NCI-H2107 treated with DMSO at 0.1 percent for 48 hours (cell line): Measurements from ENCODE around the gene SHISA2.
A peak's percentile ranks its signal among the peaks of the same experiment; 100 is the strongest.
"Not testable (repeated sequence)": the region's sequence is repeated elsewhere in the genome, so short reads cannot be mapped to it uniquely, and the experiment has no call there.

ENCODE experiments used
- DNase-seq: peaks from one replicate; lab custom pipeline; 2025; ENCODE audit not compliant: unreplicated experiment; lab: John Stamatoyannopoulos, UW

SHISA2 gene

DNA sequence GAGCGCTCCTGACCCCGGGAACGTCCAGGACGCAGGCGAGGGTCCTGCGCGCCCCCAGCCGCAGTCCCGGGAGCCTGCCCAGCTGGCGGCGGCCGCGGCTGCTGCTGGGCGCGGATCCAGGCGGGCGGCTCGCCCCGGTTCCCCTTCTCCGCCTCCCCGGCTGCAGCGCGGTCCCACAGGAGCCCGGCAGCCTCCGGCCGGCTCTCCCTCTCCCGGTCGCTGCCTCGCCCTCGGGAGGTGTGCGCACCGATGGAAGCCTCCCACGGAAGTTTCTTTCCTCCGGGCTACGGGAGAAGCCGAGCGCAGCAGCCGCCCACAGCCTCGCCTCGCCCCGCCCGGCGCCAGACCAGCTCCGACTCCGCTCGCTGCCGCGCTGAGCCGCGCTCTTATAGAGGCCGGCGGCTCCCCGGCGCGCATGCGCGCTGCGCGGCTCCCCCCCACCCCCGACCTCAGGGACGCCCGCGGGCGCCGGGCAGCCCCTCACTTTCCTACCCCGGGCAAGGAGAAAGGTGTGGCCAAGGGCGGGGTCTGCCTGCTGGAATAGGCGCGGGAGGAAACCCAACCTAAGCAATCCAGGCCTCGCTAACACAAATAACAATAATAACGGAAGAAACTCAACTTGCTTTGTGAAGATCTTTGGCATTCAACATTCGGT lies at the start of gene SHISA2:
SHISA2 (minus strand) TSS at position 360 of the 655 bp plus-strand sequence. CDS start 1,041 bp downstream, outside the sequence.
- no peak for DNase-seq

DNA sequence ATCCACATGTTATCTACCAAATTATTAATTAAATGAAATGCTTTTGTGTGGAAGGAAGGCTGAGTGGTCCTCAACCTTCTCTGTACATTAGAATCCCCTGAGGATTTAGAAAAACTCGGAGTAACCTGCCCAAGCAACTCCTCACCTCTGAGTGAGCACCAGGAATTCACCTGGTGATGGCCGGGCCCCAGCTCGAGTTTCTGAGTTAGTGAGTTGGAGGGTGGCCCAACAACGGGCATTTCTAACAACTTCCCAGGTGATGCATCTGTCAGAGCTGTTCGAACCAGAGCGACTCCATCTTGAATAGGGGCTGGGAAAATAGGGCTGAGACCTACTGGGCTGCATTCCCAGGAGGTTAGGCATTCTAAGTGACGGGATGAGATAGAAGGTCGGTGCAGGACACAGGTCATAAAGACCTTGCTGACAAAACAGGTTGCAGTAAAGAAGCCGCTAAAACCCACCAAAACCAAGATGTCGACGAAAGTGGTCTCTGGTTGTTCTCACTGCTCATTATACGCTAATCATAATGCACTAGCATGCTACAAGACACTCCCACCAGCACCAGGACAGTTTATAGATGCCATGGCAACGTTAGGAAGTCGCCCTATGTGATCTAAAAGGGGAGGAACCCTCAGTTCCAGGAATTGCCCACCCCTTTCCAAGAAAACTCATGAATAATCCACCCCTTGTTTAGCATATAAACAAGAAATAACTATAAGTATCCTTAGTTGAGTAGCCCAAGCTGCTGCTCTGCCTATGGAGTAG lies 44.2 kb upstream of the SHISA2 start:
- no peak for DNase-seq

DNA sequence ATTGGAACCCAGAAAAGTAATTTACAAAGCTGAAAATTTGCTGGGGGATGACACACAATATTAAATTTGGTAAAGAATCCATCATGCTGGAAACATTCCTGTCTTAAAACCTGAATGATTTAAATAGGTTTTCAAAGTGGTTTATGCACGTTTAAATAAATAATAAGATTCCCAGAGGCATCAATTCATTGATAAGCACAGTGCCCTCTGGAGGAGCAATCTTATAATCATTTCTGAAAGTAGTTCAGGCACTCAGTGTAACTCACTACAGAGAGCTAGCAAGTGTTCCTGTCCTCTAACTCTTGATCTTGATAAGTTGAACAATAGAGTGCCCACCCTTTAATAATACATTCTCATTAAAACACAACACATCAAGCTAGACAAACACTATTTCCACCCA lies 43.5 kb upstream of the SHISA2 start:
- DNase-seq, result no peak

DNA sequence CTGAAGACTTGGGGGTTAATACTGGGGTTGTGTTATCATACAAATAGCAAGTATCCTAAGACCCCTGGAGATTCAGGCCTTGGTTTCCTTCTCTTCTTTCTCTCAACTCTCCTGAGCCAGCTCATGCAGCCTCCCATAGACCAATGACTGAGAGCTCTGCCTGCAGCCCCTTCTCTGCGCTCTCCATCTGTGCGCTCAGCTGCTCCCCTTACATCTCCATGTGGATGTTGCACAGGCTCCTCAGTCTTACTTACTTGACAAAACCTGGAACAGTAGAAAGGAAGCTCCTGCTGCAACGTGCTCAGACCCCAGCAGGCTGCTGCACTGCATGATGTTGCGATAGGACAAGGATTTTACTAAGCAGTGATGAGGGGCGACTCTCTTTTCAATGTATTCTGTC lies 25.0 kb upstream of the SHISA2 start:
- not testable (repeated sequence) for DNase-seq

DNA sequence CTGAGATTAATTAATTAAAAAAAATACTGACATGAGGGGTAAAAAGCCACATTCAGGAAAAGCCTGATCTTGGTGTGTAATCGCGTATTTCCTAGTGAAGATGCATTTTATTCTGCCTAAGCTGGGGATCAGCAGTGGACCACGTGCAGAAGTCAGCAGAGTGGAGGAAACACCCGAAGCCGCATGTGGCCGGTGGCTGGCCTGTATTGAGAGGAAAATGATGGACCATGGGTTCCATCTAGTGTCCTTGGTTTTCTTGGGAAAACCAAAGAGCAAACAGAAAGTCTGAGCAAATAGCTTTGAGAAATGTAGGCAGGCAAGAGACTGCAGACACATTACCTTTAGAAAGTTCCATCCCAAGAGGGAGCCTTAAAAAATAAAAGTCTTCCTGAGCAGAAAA lies 23.7 kb upstream of the SHISA2 start:
- DNase-seq, result no peak

DNA sequence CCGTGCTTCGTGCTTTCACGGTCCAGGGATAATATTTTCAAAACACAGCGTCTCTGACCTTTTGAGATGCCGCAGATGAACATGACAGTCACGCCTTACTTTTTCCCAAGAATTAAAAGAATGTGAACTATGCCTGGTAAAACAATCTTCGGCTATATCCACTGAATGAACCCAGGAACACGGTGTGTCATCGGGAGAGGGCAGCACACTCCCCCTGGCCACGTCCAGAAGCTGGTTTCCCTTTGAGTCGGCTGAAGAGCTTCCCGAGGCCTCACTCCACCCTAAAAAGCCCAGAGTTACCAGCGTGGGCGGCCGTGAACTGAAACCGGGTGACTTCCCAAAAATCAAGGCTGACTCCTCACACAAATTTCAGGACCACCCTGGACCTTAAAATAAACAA lies 22.9 kb upstream of the SHISA2 start:
- DNase-seq, result no peak

DNA sequence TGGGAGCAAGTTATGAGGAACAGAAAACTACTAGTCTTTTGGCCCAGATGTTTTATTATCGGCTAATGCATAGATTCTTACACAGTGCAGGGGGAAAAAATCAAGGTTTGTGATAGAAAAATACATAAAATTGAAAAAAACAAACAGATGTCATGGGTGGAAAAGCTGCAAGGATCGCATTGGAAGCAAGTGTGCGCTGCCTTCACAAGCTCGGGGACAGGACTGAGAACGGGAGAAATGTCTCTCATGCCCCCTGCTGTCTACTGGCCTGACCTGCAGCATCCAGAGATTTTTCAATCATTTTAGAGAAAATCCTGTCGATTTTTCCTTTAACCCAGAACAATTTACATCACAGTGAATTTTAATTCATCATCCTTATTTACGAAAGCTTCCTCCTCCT lies 20.5 kb upstream of the SHISA2 start:
- DNase-seq, result not testable (repeated sequence)

DNA sequence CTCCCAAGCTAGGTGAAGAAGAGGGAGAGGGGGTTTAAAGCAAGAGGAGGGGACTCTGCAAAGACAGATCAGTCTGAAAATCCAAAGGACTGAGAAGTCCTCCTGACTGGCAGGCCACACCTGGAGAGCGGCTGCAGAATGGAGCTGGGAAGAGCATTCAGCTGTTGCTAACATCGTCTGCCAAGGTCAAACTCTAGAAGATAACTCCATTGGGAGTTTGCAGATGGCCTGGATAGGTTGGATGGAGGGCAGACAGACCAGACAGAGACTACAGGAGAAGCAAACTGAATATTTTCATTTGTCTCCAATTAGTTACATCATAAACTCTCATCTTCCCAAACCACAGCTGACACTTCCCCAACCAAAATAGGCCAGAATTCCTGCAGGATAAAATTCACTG lies 19.9 kb upstream of the SHISA2 start:
- no peak for DNase-seq

DNA sequence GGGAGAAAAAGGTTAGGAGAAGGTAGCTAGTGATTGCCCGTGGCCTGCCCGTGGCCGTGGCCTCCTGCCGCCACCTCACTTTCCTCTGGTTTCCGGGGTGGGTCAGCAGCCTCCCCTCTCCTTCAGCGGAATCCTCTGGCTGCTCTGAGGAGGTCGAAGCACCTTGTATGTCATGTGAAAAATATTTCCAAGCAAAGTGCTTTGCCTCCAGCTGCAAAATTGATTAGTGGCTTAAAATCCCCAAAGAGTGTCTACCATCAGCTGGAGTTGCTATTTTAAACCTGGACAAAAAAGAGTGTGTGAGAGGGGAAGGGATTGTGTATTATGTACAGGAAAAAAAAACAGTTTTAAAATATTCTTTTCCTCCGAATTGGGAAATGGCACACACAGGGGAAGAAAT lies 17.8 kb upstream of the SHISA2 start:
- not testable (repeated sequence) for DNase-seq

DNA sequence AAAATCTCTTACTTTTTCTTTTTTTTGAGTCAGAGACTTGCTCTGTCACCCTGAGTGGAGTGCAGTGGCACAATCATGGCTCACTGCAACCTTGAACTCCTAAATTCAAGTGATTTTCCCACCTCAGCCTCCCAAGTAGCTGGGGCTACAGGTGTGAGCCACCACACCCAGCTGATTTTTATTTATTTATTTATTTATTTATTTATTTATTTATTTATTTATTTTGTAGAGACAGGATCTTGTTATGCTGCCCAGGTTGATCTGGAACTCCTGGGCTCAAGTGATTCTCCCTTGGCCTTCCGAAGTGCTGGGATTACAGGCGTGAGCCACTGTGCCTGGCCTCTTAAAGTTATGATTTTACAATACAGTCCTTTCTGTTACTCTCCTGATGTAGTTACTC lies 16.6 kb upstream of the SHISA2 start:
- not testable (repeated sequence) for DNase-seq

DNA sequence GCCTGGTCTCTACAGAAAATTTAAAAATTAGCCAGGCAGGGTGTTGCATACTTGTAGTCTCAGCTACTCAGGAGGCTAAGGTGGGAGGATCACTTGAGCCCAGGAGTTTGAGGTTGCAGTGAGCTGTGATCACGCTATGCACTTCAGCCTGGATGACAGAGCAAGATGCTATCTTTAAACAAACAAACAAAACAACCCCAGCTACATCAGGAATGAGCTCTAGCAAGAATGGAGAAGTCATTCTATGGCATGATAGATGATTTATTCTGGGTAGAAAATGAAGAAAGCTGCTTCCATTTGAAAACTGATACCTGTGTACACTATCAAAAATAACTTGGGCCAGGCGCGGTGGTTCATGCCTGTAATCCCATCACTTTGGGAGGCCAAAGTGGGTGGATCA lies 15.8 kb upstream of the SHISA2 start:
- DNase-seq, result no peak

DNA sequence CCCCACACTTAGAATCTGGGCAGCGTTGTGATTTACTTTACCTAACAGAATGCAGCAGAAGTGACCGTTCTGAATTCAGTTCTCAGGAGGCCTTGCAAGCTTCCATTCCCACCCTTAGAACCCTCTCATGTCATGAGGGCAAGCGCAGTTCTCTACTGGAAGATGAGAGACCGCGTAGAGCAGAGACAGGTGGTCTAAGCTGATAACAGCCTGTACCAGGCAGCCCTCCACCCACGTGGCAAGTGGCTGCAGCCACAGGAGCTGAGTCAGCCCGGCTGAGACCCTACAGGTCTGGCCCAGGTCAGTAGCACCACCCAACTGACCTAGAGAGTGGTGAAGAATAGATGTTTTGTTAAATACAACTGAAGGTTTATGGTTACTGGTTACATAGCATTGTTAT lies 14.7 kb upstream of the SHISA2 start:
- not testable (repeated sequence) for DNase-seq

DNA sequence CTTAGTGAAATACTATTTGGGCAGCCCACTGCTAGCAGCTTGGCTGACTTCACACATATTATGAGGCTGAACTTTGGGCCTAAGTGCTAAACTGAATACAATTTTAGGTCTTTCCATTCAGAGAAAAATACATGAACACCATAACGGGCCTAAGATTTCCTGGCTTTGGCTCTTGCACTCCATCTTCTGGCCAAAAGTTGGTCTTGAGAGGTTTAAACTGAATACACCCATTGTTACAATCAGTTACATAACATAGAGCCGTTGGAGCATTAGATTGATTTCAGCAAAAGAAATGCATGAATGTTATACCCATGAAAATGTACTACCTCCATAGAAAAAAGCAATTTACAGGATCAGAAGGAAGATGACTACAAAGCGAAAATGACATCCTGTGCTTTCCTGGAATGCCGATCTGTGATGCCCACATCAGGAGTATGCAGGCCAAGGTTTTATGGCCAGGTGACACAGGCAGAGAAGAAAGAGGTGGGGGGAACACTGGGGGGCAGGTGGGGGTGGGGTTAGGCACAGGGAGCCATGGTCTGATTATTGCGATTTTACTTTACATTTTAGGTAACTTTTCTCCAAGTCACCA lies 11.1 kb upstream of the SHISA2 start:
- peak; percentile 72 for DNase-seq

DNA sequence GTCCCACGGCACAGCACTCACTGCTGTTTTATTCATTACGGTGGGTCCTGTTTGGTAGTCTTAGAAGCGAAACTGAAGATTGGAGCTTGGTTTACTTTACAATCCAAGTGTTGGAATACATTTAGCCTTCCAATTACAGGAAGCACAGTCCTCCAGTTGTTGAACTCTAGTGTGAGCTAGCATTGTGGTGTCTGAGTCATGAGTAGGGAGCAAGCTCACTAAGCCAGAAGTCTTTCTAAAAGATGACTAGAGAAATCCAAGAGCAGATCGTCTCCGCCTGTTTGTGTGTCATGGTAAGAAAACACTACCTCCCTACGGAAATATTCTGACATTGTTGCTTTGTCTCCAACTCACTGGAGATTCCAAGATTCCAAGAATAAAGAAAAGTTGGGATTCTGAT lies 10.1 kb upstream of the SHISA2 start:
- no peak for DNase-seq

DNA sequence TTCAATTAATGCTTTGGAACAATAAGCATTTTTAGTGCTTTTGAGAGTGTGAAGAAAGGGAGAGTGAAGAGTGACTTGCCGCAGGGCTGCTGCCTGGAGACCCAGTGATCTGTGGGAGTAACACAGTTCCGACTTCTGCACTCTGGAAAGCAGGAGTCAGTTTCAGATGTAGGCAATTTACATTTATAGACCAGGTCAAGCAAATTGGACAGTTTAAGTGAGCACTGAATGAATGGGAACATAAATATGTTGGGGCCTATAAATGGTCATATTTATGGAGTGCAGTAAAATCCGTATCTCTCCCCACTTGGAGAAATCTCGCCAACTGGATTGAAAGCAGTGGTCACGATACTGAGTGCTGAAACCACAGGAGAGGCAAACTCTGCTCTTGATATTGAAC lies 9.4 kb upstream of the SHISA2 start:
- no peak for DNase-seq

DNA sequence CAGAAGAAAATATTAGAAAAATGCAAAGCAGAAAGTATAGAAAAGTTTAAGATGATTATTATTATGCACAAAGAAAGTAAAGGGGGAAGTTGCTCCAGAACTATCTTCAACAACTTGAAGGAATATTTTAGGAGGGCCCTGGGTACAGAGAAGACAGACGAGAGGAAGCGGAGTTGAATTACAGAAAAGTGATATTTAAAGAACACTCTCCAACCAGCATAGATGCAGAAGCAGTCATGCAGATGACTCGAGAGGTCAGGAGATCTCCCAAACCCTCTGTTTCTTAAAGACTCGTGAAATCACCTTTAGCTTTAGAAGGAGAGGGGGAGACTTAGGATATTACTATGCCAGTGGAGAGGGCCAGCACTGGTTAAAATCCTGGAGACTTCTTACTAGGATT lies 8.5 kb upstream of the SHISA2 start:
- no peak for DNase-seq

DNA sequence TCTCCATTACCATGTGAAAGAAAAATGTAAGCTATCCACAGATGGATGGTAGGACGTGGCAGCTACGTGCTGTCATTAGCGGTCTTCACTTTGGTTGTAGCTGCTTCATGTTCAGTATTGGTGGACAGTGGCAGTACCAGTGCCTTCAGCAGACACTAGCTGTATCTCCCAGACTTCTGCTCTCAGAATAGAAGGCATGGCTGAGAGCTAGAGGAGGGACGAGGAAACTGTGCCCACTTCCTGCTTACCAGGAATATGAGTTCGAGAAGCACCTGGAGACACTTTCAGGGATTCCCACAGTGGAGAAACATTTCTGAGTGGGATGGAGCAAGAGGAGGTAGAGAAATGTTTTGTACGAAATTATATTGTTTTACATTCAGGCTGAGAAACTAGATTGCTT lies 6.9 kb upstream of the SHISA2 start:
- DNase-seq, result no peak

DNA sequence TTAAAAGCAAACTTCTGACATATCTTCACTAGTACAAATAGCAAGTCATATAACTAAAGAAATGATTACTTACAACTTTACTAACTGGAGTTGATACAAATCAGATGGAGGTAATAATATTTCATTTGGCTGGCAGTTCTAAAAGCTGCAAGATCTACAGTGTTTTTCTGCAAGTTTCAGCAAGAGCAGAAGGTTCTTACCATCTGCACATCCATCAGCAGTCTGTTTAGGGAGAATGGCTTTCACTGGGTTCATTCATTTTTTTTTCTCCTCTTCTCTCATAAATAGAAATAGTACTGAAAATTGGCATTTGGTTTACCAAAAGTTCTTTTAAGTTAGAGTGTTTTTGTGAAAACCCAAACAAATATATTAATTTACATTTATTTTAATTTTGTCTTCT lies 3.1 kb upstream of the SHISA2 start:
- no peak for DNase-seq

DNA sequence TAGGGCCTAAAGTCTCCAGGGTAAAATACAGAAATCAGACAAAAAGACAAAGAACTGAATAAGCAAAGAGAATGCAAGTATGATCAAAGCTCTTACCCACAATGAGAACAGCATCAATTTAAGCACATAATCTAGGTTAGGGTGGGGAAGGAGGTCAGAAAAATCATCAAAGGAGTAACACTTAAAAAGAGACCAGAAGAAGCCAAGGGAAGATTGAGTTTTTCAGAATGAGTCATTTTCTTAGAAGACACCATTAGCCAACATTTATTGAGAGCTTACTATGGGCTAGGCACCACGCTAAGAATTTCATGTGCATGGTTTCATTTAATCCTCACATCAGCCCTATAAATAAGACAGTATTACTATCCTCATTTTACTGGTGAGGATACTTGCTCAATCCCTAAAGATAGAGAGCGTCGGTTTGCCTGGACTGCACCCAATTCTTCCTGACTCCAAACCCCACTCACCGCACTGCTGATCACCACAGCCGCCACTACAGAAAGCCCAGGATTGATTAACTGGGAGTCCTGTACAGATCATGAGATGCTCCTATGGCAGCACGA lies 1.7 kb upstream of the SHISA2 start:
- DNase-seq, result no peak

DNA sequence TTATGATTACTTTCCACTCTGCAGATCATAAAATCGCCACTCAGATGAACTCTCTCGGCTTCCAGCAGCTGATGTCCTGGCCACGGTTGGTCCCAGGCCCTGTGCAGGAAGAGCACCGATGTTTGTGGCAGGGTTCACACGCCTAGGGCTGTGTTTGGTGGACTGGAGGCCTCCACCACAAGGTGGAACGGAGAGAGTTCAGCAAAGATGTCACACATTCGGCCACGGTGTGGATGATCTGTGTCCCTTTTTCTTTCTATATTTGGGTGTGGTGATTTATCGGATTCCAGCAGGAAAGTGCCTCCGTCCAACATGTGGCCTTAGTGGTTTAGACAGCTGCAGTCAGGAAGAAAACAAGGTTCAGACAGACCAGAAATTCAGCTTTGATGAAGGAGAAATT lies 521 bp upstream of the SHISA2 start:
- DNase-seq, result no peak

DNA sequence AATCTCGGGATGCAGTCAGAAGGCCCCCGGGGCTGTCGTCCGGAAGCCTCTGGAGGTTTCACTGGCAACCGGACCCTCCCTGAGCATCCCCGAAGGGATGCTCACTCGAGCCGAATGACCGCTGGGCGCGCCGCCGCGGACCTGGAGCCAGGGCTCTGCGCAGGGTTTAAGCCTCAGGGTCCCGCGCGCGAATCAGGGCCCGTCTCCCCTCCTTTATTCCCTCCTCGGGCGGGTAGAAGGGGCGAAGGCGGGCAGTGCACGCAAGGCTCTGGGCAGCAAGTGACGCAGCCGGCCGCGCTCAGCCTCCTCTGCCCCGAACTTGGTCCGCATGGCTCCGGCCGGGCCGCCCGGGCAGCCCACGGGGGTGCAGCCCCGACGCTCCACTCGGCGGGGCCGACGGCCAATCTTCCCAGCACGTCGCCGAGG lies 572 bp downstream of the SHISA2 start:
- DNase-seq, result no peak
